Epithelial cell of proximal tubule (primary cell): Measurements from ENCODE around the gene UBIAD1. TPM values are rescaled to one million over a fixed set of nuclear protein-coding genes. Genes with fewer than 3 reads are reported as not detected.
A peak's percentile ranks its signal among the peaks of the same experiment; 100 is the strongest.

Source experiments
- DNase-seq: peaks from one replicate; pipeline ENCODE4 v3.0.0-alpha.2; 2011; ENCODE audit warnings: low read depth
- H3K4me3 ChIP-seq: 2 replicates; pipeline ENCODE4 v1.5.1; 2011; ENCODE audit warnings: low read depth, mild to moderate bottlenecking, low read length
- CTCF ChIP-seq: conservative IDR thresholded peaks from 2 replicates; pipeline ENCODE4 v1.5.1; 2012; ENCODE audit warnings: low read depth, mild to moderate bottlenecking, low read length
- total RNA-seq: library from RNA; depleted of rRNA; stranded (reverse); fragments of >200 nt; gene quantifications from 2 replicates; pipeline ENCODE4 v1.2.3, GENCODE V29; 2015

Gene UBIAD1
- total RNA-seq, 1 donor from 2014 or later, result 6.2 TPM

- no peak for DNase-seq
- TF ChIP-seq CTCF, result no peak
- no peak overlapping the region for H3K4me3 ChIP-seq
Observed at GRCh38 chr1:11331945-11332546, 59.0 kb downstream of the UBIAD1 start.

GRCh38 chr1:11333631-11334030 is 60.6 kb downstream of the UBIAD1 start:
- H3K4me3 ChIP-seq, result no peak overlapping the region
- no peak for TF ChIP-seq CTCF
- DNase-seq, result no peak

GRCh38 chr1:11334261-11334804 is 61.3 kb downstream of the UBIAD1 start:
- no peak for TF ChIP-seq CTCF
- DNase-seq, result no peak
- H3K4me3 ChIP-seq, result no peak overlapping the region

GRCh38 chr1:11334821-11335220 is 61.8 kb downstream of the UBIAD1 start:
- no peak overlapping the region for H3K4me3 ChIP-seq
- DNase-seq, result no peak
- TF ChIP-seq CTCF, result no peak

- no peak for TF ChIP-seq CTCF
- H3K4me3 ChIP-seq, result no peak overlapping the region
- DNase-seq, result no peak
Observed at GRCh38 chr1:11335417-11336056, 62.5 kb downstream of the UBIAD1 start.

- TF ChIP-seq CTCF, result peak; percentile 85
- H3K4me3 ChIP-seq, result no peak overlapping the region
- no peak for DNase-seq
Observed at GRCh38 chr1:11337580-11338073, 64.6 kb downstream of the UBIAD1 start.

Other genes with a start within 250 kb of the UBIAD1 start
- gene MASP2, start 226.0 kb upstream of the UBIAD1 start, total RNA-seq, result not detected in 2 replicates
- 78.0 and 110 TPM in 2 replicates for gene SRM, start 213.2 kb upstream of the UBIAD1 start, total RNA-seq
- 71.9 and 82.1 TPM in 2 replicates for gene EXOSC10, start 173.3 kb upstream of the UBIAD1 start, total RNA-seq
- not detected in 2 replicates for gene ANGPTL7, start 83.8 kb upstream of the UBIAD1 start, total RNA-seq
- 30.3 and 34.2 TPM in 2 replicates for gene MTOR, start 10.6 kb upstream of the UBIAD1 start, total RNA-seq
- gene DISP3, start 206.0 kb downstream of the UBIAD1 start, total RNA-seq, result 0.22 and 0.29 TPM in 2 replicates